C4-2B (cell line): ENCODE results near the gene ZFAND3.

Experiments
- ZFX ChIP-seq: fragments of 450-650 bp; IDR thresholded peaks from 2 replicates; pipeline ENCODE4 v1.6.1; 2017
- TF ChIP-seq, protein P1 (sequence below): fragments of 450-650 bp; conservative IDR thresholded peaks from 2 replicates; pipeline ENCODE4 v1.5.1; 2017; ENCODE audit warnings: mild to moderate bottlenecking

DNA sequence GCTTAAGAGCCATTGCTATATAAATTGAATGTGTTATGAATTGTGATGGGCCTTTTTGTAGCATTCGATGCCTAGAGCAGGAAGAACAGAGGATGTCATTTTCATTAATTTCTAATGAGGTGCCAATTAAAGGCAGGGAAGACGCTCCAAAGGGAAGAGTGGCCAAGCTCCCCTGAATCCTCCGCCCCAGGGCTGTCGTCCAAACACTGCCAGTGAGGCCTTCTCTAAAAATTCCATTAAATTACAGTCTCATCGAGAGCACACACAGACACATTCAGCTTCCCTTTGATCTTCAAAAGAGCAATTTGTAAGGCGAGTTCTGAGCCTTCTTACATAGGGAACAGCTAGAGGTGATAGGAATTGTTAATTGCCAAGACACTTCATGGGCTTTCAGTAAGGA, 300.0 kb downstream of the ZFAND3 start:
- TF ChIP-seq, protein P1, sequence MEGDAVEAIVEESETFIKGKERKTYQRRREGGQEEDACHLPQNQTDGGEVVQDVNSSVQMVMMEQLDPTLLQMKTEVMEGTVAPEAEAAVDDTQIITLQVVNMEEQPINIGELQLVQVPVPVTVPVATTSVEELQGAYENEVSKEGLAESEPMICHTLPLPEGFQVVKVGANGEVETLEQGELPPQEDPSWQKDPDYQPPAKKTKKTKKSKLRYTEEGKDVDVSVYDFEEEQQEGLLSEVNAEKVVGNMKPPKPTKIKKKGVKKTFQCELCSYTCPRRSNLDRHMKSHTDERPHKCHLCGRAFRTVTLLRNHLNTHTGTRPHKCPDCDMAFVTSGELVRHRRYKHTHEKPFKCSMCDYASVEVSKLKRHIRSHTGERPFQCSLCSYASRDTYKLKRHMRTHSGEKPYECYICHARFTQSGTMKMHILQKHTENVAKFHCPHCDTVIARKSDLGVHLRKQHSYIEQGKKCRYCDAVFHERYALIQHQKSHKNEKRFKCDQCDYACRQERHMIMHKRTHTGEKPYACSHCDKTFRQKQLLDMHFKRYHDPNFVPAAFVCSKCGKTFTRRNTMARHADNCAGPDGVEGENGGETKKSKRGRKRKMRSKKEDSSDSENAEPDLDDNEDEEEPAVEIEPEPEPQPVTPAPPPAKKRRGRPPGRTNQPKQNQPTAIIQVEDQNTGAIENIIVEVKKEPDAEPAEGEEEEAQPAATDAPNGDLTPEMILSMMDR: no peak
- TF ChIP-seq ZFX: no peak
